ENCODE measurements around the gene CHD6.
"Not testable (repeated sequence)": the region's sequence is repeated elsewhere in the genome, so short reads cannot be mapped to it uniquely, and the experiment has no call there.

CHD6 gene

DNA sequence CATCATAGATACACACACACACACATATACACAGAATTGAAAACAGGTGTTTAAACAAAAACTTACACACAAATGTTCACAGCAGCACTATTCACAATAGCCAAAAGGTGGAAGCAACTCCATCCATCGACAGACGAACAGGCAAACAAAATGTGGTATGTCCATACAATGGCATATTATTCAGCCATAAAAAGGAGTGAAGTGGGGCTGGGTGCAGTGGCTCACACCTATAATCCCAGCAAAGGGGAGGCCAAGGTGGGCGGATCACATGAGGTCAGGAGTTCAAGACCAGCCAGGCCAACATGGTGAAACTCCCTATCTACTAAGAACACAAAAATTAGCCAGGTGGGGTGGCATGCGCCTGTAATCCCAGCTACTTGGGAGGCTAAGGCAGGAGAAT lies 80.3 kb downstream of the CHD6 start:
- no peak for DNase-seq

- DNase-seq, result not testable (repeated sequence)
Observed at GRCh38 chr20:41535551-41535950, 82.6 kb downstream of the CHD6 start.

DNA sequence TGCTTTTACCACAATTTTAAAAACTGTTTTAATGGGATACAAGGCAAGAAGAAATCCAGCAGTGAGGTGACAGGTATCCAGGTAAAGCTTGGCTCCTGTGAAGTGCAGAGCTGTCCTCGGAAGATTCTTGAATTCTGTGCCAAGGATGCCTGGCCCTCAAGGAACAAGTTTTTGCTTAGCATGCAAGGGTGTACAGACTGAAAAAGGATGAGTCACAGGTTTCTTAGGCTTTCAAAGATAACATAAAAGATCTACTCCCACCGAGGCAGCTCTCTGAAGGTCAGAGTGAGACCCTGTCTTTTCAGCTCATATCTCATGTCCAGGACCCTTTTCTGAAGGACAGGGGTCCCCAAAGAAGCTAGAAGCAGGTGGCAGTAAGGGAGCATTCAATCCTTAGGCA lies 83.3 kb downstream of the CHD6 start:
- DNase-seq, result no peak

- no peak for DNase-seq
Observed at GRCh38 chr20:41534170-41534569, 84.0 kb downstream of the CHD6 start.

- DNase-seq, result no peak
Observed at GRCh38 chr20:41533537-41534136, 84.5 kb downstream of the CHD6 start.

DNA sequence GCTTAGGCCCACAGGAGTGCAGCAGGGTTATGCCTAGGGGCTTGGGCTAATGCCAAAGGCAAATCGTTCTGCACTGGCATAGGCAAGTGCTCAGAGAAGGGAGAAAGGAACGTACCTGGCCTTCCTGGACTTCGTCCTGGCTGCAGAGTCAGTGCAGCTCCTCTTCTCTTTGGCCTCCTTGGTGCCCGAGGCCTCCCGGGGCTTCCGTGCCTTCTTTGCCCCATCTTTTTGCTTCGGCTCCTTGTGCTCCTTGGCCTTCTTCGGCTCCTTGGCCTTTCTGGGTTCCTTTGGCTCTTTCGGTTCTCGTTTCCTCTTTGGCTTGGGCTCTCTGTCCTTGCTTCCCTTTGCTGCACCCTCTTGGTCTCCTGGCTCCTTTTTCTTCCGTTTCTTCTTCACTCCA lies 85.2 kb downstream of the CHD6 start:
- no peak for DNase-seq

- no peak for DNase-seq
Observed at GRCh38 chr20:41531518-41532275, 86.5 kb downstream of the CHD6 start.

DNA sequence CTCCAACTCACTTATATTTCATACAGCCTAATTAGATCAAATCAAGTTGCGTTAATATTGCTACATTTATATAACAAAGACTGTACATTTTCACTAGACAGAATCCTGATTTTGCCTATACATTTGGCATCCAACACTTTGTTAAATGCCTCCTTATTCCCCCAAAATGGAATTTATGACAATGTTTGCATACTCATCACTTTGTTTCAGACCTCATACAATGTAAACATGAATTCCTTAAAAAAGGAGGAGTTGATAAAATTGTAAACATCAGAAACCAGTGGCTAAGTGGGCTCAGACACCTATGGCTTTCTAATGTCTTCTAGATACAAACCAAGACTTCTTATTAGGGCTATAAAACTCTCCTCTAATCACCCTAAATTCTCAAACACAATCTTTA lies 87.3 kb downstream of the CHD6 start:
- no peak for DNase-seq

GRCh38 chr20:41526327-41526726 lies 91.8 kb downstream of the CHD6 start:
- DNase-seq, result no peak

- DNase-seq, result no peak
Observed at GRCh38 chr20:41524980-41525613, 93.1 kb downstream of the CHD6 start.

DNA sequence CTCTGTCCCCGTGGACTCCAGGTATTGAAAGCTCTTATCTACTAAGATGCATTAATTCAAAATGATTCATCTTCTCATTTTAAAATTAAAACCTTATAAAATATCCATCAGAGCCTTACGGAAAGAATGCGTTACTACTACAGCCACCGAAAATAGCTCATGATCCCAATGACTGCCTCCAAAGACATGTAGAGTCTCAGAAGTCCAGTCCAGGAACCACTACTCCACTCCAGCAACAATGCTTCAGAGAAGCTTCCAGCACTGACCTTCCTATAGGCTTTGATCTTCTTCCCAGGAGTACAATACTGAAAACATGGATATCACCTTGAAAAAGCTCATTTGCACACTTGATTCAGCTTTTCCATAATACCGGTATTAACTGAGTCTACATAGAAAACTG lies 94.3 kb downstream of the CHD6 start:
- no peak for DNase-seq

DNA sequence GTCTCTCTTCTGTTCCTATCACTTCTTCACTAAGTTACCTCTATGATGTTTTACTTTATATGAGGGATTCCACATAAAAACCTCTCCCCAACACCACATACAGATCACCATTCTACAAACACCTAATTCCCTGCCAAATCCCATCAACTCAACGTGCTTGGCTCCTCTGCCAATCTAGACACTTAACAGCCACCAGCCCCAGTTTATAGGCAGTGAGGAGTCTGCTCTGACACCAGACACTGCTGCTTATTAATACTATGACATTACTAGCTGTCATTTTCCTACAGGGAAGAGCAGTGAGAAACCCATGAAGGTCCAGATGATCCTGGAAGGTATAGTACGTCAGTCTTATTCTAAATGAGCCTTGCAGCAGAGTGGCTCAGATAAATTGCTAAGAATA lies 104.3 kb downstream of the CHD6 start:
- DNase-seq, result no peak

DNA sequence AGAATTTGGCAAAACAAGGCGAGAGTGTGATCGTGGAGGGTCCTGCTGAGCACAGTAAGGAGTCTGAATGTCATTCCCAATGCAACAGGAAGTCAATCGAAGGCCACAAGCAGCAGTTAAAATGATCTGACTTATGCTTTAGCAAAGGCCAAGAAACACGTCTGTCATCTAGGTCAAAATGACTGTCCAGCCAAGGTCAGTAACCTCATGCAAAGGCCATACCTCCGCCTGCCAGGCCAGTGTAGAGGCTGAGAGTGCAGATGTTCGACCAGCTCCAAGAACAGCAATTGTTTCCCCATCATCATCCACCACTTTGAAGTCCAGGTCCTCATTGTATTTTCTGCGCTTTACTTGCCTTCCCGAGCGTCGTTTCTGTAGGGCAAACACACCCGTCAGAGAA lies 105.6 kb downstream of the CHD6 start:
- DNase-seq, result no peak

GRCh38 chr20:41510847-41511450 lies 107.2 kb downstream of the CHD6 start:
- DNase-seq, result no peak

DNA sequence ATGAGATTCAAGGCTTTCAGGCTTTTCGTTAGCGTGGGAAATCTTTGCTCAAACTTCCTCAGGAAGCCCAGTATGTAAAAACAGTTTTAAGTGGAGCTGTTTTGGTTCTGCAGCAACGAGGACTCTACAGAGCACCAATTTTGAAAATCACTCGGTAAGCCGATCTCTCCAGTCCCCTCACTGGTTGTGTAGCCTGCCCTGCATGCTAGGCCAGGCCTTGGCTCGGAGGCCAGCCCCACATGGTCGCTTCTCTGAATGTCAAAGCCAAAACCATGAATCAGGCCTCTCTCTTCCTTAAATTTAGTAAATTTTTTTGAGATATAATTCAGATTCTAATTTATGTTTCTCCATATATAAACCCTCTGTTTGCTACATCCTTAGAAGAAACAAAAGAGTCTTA lies 108.0 kb downstream of the CHD6 start:
- DNase-seq, result no peak

GRCh38 chr20:41509316-41510200 lies 108.6 kb downstream of the CHD6 start:
- no peak for DNase-seq

DNA sequence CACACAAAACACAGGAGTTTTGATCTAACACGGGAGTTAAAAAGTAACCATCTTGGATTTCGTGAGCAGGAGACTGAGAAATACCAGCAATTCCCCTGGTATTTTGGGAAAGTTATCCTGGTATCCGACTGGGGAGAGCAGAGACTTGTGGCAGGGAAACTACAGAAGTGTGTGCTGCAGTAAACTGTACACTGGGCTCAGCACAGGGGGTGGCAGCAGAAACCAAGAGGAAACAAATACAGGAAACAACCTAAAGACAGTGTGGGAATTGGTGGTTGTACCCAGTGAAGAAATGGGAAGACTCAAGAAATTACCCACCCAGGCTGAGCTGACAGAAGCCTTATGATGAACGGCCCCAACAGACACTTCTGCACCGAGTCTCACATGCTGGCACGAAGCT lies 109.8 kb downstream of the CHD6 start:
- DNase-seq, result no peak

- DNase-seq, result no peak
Observed at GRCh38 chr20:41507851-41508250, 110.3 kb downstream of the CHD6 start.

GRCh38 chr20:41507436-41507835 lies 110.7 kb downstream of the CHD6 start:
- DNase-seq, result no peak

- DNase-seq, result no peak
Observed at GRCh38 chr20:41506192-41506915, 111.8 kb downstream of the CHD6 start.

DNA sequence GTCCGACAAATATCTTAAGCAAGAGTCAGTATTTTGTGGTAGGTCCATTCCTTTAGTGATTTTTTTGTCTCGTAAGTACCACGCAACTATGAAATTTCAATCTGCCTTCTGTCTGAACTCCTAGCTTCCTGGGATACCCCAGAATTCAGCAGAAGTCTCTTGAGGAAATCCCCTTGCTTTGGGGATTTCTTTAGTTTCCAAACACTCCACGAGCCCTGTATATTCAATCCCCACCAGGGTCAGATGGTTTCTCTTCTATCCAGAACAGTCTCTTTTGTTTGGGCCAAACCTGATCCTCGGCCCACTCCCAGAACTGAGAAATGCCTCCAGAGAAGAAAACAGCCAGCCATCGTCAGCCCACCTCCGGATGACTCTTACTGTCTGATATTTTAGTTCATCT lies 113.0 kb downstream of the CHD6 start:
- DNase-seq, result no peak

- no peak for DNase-seq
Observed at GRCh38 chr20:41501376-41501775, 116.8 kb downstream of the CHD6 start.

Measured in activated effector memory CD4-positive, alpha-beta T cell treated with Interleukin-2 at 50 U/mL for 16 hours (primary cell).